Mesodermal cell (in vitro differentiated cells): ENCODE data around the gene MAD1L1.

Source experiments
- H3K27ac ChIP-seq: 2 replicates; pipeline ENCODE4 v1.7.0; 2013; ENCODE audit warnings: mild to moderate bottlenecking, low read depth, low read length, moderate library complexity; ENCODE audit not compliant: severe bottlenecking
- H3K36me3 ChIP-seq: 2 replicates; pipeline ENCODE4 v1.7.1; 2013; ENCODE audit warnings: mild to moderate bottlenecking, low read length, moderate library complexity; ENCODE audit not compliant: control insufficient read depth, insufficient read depth
- H3K4me1 ChIP-seq: one replicate; pipeline ENCODE4 v1.7.1; 2013; ENCODE audit warnings: mild to moderate bottlenecking, low read length; ENCODE audit not compliant: insufficient read depth, control insufficient read depth, poor library complexity, severe bottlenecking
- H3K4me3 ChIP-seq: 2 replicates; pipeline ENCODE4 v1.7.0; 2013; ENCODE audit warnings: low read length, control low read depth, mild to moderate bottlenecking; ENCODE audit not compliant: insufficient read depth, poor library complexity, severe bottlenecking; ENCODE audit errors: extremely low read depth
- H3K9me3 ChIP-seq: 2 replicates; pipeline ENCODE4 v1.7.1; 2013; ENCODE audit warnings: mild to moderate bottlenecking, low read length, moderate library complexity; ENCODE audit not compliant: control insufficient read depth
- WGBS, 2 experiments: methylation state at CpG; one replicate each; pipeline ENCODE4 v1.1.5; 2013; ENCODE audit warnings: missing lambda C conversion rate in 2 of 2; ENCODE audit not compliant: insufficient coverage in 2 of 2; 5-methylcytosine and 5-hydroxymethylcytosine counted together

The MAD1L1 gene

DNA sequence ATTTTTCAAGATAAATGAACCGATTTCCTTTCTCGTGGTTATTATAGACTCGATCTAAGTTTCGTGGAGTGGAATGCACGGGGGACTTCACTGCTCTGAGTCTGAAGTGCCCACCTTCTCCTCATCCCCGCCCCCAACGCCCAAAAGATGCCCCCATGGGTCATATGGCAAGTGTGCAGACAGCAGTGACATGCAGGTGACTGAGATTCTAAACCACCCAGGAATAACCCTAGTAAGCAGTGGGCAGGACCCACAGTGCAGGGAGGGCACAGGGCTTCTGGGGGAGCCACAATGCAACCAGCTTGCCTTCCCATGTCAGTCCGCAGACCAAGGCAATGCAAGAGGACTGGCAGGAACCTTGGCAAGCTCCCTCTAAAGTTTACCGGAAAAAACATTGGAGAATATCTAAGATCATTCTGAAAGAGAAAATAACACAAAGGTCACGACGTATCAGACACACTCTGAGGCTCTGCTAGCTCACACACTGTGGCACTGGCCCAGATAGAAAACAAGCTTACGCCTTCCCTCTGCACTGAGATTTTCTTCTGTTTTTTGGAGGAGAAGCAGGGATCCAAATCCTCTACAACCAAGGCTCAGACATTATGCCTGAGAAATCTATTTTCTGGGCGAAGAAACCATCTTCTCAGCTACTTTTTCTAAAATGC, 239.6 kb downstream of the MAD1L1 start:
- WGBS, 2 experiments, result 95 to 96% methylated on average over 10 to 11 of the region's 13 CpGs
- no peaks in the 10 kb centered on the region for H3K4me1 ChIP-seq
- no peak overlapping the region for H3K27ac ChIP-seq
- no peak overlapping the region for H3K4me3 ChIP-seq
- H3K36me3 ChIP-seq, result peaks cover 2% of the 10 kb centered on the region
- no peaks in the 10 kb centered on the region for H3K9me3 ChIP-seq

DNA sequence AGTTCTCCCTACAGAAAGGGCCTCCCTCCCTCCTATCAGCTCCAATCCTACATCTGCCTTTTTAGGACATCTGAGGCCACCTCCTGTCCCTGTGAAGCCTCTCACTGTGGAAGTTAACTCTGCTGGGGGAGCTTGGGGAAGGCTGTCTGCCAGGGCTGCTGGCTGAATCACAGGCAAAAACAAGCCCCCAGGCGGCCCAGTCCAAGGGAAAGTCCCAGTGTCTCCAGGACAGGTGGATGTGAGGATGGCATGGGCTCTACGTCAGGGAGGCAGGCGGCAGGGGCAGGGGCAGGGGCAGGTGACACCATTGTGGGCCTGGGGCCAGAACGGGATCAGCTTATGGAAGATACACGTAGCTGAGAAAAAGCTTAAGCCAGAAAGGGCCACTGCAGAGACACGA, 240.2 kb downstream of the MAD1L1 start:
- Histone ChIP-seq H3K9me3 (no peaks in the 10 kb centered on the region), H3K36me3 (peaks cover 3% of the 10 kb centered on the region), H3K4me3 (no peak overlapping the region), H3K4me1 (no peaks in the 10 kb centered on the region), H3K27ac (no peak overlapping the region)
- WGBS, 2 experiments, result 90% methylated on average over 6 of the region's 6 CpGs

DNA sequence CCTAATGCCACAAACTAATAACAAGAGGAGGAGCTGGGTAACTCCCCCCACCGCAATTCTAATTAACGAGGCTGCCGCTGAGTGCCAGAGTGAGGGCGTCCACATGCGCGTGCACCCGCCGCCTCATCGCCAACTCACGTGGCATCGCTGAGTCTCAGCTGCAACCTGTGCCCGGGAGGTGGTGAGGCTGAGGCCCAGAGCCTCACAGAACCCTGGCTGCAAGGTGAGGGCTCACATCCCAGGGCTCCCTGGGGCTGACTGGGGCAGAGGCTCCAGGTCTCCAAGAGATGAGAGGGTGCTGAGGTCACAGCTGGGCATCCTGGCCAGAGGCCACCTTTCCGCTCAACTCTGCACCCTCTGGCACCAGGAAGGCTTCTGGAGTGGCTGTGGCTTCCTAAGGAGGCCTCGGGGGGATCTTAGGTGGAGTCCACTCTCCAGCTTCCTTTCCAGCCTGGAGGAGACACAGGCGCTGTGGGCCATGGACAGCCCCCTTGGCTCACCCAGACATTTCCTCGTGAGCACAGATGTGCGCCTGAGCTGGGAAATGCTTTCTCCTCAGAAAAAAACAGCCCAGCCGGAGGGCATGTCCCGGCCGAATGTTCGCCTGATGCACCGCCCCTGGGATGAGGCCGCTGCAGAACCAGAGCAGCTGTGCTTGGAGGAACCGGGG, 242.6 kb downstream of the MAD1L1 start:
- WGBS, 2 experiments, result 95 to 97% methylated on average over 21 to 24 of the region's 24 CpGs
- H3K4me3 ChIP-seq, result no peak overlapping the region
- no peak overlapping the region for H3K27ac ChIP-seq
- no peaks in the 10 kb centered on the region for H3K4me1 ChIP-seq
- H3K36me3 ChIP-seq, result peaks cover 9% of the 10 kb centered on the region
- no peaks in the 10 kb centered on the region for H3K9me3 ChIP-seq

DNA sequence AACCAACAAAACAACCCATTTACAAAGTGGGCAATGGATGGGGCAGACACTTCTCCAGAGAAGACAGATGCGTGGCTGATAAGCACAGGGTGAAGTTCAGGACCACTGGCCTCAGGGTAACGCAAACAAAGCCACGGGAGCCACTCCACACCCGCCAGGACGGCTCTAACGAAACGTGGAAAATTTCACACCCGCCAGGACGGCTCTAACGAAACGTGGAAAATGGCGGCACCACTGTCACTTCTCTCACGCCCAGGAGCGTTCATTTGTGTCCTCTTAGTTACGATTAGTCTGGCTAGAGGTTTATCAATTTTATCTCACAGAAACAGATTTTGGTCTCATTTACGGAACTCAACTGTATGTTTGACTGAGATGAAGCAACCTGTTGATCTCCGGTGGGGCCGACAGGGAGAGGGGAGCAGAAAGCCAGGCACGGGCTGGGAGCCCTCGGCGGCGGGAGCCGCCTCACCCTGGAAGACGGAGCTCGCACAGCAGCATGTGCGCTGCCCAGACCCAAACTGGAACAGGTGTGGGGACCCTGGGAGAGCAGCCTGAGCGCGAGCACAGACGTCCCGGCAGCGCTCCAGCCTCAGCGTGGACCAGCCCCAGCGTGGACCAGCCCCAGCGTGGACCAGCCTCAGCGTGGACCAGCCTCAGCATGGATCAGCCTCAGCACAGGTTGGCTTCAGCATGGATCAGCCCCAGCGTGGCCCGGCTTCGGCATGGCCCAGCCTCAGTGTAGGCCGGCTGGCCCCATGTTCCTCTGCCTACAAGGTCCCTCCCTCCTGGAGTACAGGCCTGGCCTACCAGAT, 243.5 kb downstream of the MAD1L1 start:
- Histone ChIP-seq H3K9me3 (no peaks in the 10 kb centered on the region), H3K27ac (no peak overlapping the region), H3K4me3 (no peak overlapping the region), H3K4me1 (no peaks in the 10 kb centered on the region), H3K36me3 (peaks cover 9% of the 10 kb centered on the region)
- 96% methylated on average over 39 of the region's 39 CpGs for WGBS, 2 experiments

DNA sequence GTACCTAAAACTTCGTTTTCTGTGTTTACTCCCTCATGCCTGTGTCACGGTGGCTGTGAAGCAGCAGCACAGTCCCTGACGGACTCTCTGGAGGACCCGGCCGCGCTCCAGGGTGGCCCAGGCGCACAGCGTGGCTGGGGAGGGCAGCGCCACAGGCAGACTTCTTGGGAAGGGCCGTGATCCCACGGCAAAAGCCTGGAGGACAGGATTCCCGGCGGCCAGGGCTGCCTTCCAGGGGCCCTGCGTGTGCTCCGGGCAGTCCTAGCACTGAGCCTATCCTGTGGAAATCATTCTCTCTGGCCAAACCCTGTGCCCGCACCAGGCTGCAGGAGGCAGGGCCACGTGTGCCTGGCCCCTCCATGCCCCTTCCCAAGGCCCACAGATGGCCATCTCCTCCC, 244.2 kb downstream of the MAD1L1 start:
- Histone ChIP-seq H3K27ac (no peak overlapping the region), H3K4me1 (no peaks in the 10 kb centered on the region), H3K36me3 (peaks cover 9% of the 10 kb centered on the region), H3K9me3 (no peaks in the 10 kb centered on the region), H3K4me3 (no peak overlapping the region)
- 90 to 97% methylated on average over 17 of the region's 17 CpGs for WGBS, 2 experiments

DNA sequence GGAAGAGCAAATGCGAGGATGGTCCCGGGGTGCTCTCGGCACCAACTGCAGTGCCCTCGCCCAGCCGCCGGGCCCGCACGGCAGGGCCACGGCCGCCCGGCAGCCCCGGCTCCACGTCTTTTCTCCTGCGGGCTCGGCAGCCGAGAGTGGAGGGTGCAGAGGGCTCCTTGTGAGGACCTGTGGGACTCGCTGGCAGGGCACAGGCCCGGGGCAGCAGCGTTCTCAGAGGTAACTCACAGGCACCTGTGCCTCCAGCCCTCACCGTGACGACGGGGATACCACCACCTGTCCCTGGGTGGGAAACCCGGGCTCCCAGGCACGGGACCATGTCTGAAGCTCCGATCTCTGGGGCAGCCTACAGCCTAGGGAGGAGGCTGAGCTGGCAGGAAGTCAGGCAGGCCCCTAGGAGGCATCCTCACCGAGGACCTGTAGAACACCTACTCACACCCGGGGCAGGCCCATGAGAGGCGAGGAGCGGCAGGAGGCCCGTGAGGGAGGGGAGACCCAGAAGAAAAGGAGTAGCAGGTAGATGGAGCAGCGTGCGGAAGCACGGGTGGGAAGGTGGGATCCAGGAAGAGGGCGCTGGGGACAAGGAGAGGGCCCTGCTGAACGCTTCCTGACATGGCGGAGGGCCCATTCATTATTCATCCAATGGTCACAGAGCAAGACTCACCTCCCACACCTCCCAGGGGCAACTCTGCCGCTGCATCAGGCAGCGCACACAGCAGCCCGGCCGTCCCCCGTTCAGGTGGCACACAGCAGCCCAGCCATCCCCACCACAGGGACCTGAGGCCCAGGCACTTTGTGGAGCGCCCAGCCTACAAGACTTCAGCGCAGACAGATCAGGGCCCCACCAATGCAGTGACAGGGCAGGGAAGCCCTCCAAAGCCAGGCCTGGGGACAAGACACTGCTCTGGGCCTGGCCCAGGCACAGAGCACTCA, 244.9 kb downstream of the MAD1L1 start:
- H3K36me3 ChIP-seq, result peaks cover 9% of the 10 kb centered on the region
- no peaks in the 10 kb centered on the region for H3K4me1 ChIP-seq
- no peak overlapping the region for H3K27ac ChIP-seq
- 93 to 96% methylated on average over 32 to 42 of the region's 43 CpGs for WGBS, 2 experiments
- no peak overlapping the region for H3K4me3 ChIP-seq
- no peaks in the 10 kb centered on the region for H3K9me3 ChIP-seq

DNA sequence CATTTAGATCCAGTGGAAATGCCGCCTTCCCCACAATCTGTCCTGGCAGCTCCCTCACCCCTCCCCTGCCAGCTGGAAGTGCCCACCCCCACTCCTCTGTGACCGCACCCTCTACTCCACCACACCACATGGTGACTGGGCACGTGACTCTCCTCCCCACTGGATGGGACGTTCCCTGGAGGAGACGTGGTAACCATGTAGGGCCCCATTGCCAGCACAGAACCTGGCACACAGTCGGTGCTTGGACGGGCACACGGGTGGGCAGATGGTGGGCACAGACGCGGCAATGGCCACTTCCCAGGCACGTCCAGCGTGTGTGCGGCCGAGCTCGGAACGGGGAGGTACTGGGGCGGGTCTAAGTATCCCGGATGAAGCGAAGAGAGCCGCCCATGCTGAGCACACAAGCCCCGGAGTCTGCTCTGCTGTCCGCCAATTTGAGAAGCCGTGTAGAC, 245.6 kb downstream of the MAD1L1 start:
- WGBS, 2 experiments, result 96 to 97% methylated on average over 23 of the region's 23 CpGs
- Histone ChIP-seq H3K9me3 (no peaks in the 10 kb centered on the region), H3K4me1 (no peaks in the 10 kb centered on the region), H3K27ac (no peak overlapping the region), H3K4me3 (no peak overlapping the region), H3K36me3 (peaks cover 9% of the 10 kb centered on the region)

DNA sequence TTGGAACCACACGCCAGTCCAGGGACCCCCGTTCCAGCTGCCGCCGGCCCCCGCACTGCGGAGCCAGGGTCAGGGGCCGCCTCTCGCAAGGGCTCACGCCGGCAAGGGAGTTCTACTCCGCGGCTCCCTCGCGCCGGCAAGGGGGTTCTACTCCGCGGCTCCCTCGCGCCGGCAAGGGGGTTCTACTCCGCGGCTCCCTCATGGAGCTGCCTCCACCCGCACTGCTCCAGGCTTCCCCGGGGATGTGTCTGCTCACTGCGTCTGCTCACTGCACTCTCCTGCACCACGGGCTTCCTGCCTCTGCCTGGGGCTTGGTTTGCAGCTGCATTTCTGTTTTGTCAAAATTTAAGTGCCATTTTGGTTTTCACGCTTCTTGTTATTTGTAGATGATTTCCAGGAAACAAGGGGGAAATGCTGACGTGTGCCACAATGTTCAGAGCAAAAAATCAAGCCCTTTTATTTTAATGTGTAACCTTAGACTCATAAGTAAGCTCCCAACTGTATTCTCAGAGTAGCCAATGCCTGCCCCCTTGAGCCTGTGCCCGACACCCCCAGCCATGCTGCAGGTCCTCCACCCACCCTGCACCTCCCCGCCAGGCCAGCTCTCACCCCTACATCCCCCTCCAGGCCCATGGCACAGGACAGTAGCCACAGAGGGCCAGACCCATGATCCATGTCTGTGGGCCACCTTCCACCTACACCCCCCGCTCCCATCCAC, 246.2 kb downstream of the MAD1L1 start:
- peaks cover 9% of the 10 kb centered on the region for H3K36me3 ChIP-seq
- H3K4me3 ChIP-seq, result no peak overlapping the region
- H3K4me1 ChIP-seq, result no peaks in the 10 kb centered on the region
- no peaks in the 10 kb centered on the region for H3K9me3 ChIP-seq
- 93 to 97% methylated on average over 29 to 30 of the region's 31 CpGs for WGBS, 2 experiments
- H3K27ac ChIP-seq, result no peak overlapping the region

DNA sequence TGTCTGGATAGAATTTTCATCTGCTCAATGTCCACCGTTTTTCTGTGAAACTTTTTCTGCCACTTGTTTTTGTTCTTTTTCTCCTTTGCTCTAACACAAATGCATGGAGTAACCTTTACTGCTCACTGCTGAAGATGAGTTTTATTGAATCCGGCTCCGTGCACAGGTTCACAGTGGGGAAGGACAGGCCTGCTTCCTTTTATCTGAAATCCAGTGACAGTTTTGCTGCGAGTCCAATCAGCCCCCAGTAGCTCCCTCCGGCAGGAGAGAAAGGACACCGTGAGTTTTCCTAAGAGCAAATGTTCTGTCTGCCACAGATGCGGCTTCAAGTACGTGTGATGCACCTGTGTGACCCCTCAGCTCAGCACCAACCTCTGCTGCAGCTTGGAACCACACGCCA, 246.8 kb downstream of the MAD1L1 start:
- H3K4me3 ChIP-seq, result no peak overlapping the region
- WGBS, 2 experiments, result 93 to 94% methylated on average over 9 of the region's 9 CpGs
- no peaks in the 10 kb centered on the region for H3K9me3 ChIP-seq
- peaks cover 9% of the 10 kb centered on the region for H3K36me3 ChIP-seq
- no peaks in the 10 kb centered on the region for H3K4me1 ChIP-seq
- H3K27ac ChIP-seq, result no peak overlapping the region

DNA sequence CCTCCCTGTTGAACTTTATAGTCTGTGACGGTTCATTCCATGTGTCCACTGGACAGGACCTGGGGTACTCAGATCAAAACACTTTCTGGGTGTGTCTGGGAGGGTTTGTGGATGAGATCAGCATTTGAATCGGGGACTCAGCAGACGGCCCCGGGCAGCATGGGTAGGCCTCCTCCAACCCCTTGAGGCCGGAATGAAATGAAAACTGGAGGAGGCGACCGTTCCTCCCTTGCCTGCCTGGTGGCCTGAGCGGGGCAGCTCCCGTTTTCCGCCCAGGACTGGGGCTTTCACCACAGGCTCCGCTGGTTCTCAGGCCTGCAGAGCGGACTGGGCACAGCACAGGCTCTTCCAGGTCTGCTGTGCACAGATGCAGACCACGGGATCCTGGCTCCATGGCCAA, 247.7 kb downstream of the MAD1L1 start:
- 90 to 92% methylated on average over 12 of the region's 13 CpGs for WGBS, 2 experiments
- H3K36me3 ChIP-seq, result peaks cover 12% of the 10 kb centered on the region
- no peaks in the 10 kb centered on the region for H3K9me3 ChIP-seq

More for the DNA sequence above, 247.7 kb downstream of the MAD1L1 start:
- Histone ChIP-seq H3K4me1 (no peaks in the 10 kb centered on the region), H3K27ac (no peak overlapping the region), H3K4me3 (no peak overlapping the region)
